Esophagus (tissue), 2 donors: Measurements from ENCODE around the gene IL2RG. TPM values are rescaled to one million over a fixed set of nuclear protein-coding genes. Genes with fewer than 3 reads are reported as not detected.

ENCODE experiments used
- polyA plus RNA-seq, 2 donors: library from polyadenylated mRNA; stranded (reverse); fragments of 200-250 nt; gene quantifications; one replicate each; pipeline ENCODE4 v1.2.3, GENCODE V29; 2013
- donor health status: healthy with polysubstance abuse.
- donor health status: Bipolar disorder and iron deficiency.

Gene IL2RG
- polyA plus RNA-seq, 2 donors, result 9.2 to 23.1 TPM

Other genes with a start within 250 kb of the IL2RG start
- not detected for gene TEX11, start 202.9 kb downstream of the IL2RG start, polyA plus RNA-seq
- under 1 TPM in 1 of 2 donors, not detected in 1; 0.05 TPM for gene SLC7A3, start 180.5 kb downstream of the IL2RG start, polyA plus RNA-seq
- 10 to 100 TPM; 18.9 to 29.4 TPM for gene SNX12, start 43.2 kb downstream of the IL2RG start, polyA plus RNA-seq
- gene FOXO4, start 15.7 kb downstream of the IL2RG start, polyA plus RNA-seq, result 10 to 100 TPM in 1 of 2 donors, 1 to 10 TPM in 1; 8.4 to 13.0 TPM
- 1 to 10 TPM in 1 of 2 donors, under 1 TPM in 1; 0.34 to 3.9 TPM for gene CXorf65, start 4.8 kb downstream of the IL2RG start, polyA plus RNA-seq
- gene MED12, start 7.0 kb upstream of the IL2RG start, polyA plus RNA-seq, result 10 to 100 TPM in 1 of 2 donors, 1 to 10 TPM in 1; 9.5 to 14.0 TPM
- under 1 TPM; 0.19 to 0.22 TPM for gene NLGN3, start 33.3 kb upstream of the IL2RG start, polyA plus RNA-seq
- gene GJB1, start 111.6 kb upstream of the IL2RG start, polyA plus RNA-seq, result under 1 TPM; 0.04 to 0.16 TPM
- 1 to 10 TPM; 5.2 to 7.6 TPM for gene ZMYM3, start 142.6 kb upstream of the IL2RG start, polyA plus RNA-seq
- 100 to 1,000 TPM in 1 of 2 donors, 10 to 100 TPM in 1; 66.8 to 106 TPM for gene NONO, start 172.1 kb upstream of the IL2RG start, polyA plus RNA-seq
- gene ITGB1BP2, start 190.2 kb upstream of the IL2RG start, polyA plus RNA-seq, result 1 to 10 TPM; 1.2 to 1.3 TPM